ENCODE results near the gene SMNDC1. TPM values are rescaled to one million over a fixed set of nuclear protein-coding genes. Genes with fewer than 3 reads are reported as not detected.

Gene SMNDC1
- total RNA-seq (2022; extraction: Qiagen RNA extraction): 45.2 to 49.1 TPM (median 47.8 TPM) in 5 replicates

GRCh38 chr10:110304780-110305421 lies at the start of gene SMNDC1:
TSS of gene SMNDC1 (minus strand) at chr10:110304920. CDS start at chr10:110303587, 1,333 bp downstream.

Other genes starting within 250 kb of the SMNDC1 start
- 4.4 to 6.6 TPM (median 6.0 TPM) in 5 replicates for gene MXI1, start 97.3 kb downstream of the SMNDC1 start, total RNA-seq (2022; extraction: Qiagen RNA extraction)
- 105 to 145 TPM (median 121 TPM) in 5 replicates for gene DUSP5, start 193.0 kb upstream of the SMNDC1 start, total RNA-seq (2022; extraction: Qiagen RNA extraction)

Measured in A549 treated with AZD2906 at 1 μM for 4 hours (cell line).